ENCODE results near the gene IRAK3.
"Not testable (repeated sequence)": the region's sequence is repeated elsewhere in the genome, so short reads cannot be mapped to it uniquely, and the experiment has no call there.

The IRAK3 gene

DNA sequence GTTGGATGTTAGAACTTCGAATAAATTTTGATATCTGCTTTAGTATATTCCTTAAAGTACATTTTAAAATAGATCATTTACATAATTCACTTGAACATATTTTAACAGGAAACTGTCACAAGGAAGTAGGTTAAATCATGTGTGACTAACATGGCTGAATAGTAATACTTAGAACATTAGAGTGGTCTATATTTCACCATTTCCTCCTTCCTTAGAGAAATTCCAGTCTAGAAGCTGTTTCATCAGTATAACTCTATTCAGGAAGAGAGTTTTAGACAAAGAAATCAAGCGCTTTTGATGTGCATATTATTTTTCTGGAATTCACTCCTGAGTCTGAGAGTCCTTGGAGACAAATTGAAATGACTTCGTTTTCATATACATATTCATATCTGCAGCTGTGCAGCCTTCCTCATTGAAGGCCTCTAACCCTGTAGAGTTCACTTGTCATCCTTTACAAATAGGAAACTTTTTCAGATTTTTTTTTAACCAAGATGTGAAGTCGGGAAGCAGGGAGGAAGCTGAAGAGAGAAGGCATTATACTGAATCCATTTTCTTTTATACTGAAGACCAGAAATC is 28.4 kb downstream of the IRAK3 start:
- no peak for DNase-seq (ENCODE audit: low read depth)

DNA sequence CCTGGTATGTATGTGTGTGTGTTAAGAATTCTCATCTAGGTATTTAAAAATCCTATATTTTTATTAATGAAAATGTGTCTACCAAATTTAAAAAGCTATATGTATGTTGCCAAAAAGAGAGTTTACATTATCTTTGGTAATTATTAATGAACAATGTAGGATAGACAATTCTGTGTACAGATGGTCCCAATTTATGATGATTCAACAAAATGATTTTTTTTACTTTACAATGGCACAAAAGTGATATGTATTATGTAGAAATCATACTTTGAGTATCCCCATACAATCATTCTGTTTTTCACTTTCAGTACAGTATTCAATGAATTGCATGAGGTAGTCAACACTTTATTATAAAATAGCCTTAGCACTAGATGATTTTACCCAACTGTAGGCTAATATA is 39.4 kb downstream of the IRAK3 start:
- DNase-seq (ENCODE audit: low read depth): no peak

DNA sequence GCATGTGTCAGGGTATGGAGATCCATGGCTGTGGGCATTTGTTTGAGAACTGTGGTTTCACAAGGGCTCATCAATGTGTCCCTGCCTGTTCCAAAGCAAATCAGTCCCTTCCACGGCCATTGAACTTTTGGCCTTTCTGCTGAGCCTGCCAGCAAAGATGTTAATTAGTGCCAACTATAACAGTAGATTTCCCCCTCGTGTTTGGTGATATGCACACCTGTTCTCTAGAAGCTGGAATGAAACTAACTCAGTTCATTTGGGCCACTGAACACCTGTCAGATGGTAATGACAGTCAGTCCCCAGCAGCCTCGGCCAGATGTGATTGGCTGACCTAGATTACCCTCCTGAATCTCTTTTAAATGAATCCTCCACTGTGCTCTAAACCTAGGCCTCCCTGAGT is 43.2 kb downstream of the IRAK3 start:
- DNase-seq (ENCODE audit: low read depth): no peak

DNA sequence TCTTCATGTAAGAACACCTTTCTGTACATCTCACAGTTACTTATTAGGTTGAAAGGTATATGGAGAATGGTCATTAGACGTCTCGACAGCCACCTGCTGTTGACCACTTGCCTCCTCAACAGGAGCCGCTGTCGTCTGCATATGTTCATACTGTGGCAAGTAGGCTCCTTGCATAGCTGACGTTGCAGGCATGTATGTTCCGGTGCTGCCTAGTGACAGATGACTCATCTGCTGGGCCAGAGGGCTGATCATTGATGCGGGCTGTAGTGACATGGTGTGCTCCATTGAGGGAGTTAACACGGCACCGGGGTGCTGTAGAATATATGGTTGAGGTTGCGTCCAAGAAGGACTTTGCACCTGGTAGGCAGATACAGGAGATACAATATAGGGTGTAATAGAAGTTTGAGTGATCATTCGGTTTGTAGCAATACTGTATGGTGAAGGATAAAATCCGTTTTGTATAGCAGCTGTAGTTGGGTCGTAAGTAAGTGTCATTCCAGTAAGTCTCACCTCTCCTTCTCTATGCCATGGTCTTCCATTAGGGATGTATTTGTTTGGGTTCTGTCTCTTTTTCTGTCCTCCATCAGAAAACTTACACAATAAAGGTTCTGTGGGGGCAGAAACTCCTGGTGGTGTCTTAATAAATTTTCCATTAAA is 45.2 kb downstream of the IRAK3 start:
- DNase-seq (ENCODE audit: low read depth): peak; percentile 41

DNA sequence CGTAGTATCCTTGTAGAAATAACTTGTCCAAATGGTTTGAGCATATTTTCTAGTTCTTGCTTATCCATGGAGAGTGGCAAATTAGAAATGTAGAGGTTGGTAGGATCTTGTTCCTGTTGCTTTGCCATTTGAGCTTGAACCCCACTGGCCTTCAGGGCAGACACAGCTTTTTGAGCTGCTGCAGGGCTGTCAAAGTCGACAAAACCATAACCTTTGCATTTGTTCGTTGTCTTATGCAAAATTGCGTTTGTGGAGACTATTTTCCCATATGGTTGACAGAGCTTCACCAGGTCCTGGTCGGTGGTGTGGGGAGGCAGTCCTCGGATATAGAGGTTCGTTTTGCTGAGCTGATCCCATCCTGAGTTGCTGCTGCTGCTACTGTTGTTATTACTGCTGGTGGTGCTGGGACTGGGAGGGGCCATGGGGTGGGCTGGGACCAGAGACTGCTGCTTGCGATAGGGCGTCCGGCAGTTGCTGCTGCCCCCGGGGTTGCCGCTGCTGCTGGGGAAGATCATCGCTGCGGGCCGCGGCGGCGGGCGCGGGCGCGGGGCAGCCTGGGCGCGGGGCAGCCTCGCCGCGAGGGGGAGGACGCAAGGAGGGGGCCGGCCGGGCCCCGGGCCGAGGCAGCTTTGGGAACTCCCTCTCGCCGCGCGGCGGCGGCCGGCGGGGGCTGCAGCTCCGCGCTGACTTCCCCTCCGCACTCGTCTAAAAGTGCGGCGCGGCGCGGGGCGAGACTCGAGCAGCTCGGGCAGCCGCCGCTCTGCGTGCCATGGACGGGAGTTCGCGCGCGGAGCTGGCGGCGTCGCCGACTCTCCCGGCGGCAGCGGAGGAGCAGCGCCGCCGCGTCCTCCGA is 46.0 kb downstream of the IRAK3 start:
- DNase-seq (ENCODE audit: low read depth): peak; percentile 69

DNA sequence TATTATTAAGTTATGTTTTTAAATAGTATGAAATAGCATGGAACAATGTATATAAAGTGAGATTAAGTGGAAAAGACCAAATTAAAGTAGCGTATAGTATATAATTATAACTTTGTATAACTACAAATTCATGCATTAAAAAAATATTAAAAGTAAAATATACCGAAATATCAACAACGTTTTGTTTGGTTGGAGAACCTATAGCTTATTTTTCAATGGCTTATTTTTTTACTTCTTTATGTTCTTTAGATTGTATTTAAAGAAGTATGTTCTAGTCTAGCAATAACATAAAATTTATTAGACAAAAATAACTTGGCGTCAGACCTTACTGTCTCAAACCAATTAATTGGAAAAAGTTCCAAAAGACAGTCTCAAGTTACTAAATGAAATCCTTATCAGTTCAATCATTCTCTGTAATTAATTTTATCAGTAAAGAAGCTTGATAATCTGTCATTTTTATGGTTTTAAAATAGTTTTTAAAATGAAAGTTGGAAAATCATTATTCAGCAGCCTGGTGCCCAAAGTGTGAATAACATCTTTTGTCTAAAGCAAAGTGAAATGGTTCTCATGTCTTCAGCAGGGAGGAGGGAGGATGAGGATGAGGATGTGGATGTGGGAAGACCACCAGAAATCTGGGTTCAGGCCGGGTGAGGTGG is 46.7 kb downstream of the IRAK3 start:
- peak; percentile 23 for DNase-seq (ENCODE audit: low read depth)

DNA sequence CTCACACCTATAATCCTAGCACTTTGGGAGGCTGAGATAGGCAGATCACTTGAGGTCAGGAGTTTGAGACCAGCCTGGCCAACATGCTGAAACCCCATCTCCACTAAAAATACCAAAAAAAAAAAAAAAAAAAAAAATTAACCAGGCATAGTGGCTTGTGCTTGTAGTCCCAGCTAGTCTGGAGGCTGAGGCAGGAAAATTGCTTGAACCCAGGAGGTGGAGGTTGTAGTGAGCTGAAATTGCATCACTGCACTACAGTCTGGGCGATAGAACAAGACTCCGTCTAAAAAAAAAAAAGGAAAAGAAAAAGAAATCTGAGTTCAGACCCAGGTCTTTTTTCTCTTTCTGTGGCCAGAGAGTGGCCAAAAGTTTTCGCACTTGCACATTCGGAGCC is 47.3 kb downstream of the IRAK3 start:
- not testable (repeated sequence) for DNase-seq (ENCODE audit: low read depth)

DNA sequence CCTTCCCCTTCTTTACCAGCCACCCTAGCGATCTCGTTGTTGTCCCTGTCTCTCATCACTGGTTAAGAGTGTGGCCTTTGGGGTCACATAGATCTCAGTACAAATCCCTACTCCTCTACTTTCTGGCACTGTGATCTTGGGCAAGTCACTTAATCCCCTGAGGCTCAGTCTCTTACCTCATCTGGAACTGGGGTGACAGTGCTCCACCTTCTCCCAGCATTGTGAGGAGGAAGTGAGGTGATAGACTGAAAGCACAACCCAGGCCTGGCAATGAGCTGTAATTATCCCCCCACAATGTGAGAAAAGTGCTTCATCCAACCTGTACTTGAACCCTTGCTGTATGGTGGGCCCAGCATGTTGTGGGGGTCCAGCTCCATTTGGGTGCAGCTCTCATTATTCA is 48.0 kb downstream of the IRAK3 start:
- no peak for DNase-seq (ENCODE audit: low read depth)

DNA sequence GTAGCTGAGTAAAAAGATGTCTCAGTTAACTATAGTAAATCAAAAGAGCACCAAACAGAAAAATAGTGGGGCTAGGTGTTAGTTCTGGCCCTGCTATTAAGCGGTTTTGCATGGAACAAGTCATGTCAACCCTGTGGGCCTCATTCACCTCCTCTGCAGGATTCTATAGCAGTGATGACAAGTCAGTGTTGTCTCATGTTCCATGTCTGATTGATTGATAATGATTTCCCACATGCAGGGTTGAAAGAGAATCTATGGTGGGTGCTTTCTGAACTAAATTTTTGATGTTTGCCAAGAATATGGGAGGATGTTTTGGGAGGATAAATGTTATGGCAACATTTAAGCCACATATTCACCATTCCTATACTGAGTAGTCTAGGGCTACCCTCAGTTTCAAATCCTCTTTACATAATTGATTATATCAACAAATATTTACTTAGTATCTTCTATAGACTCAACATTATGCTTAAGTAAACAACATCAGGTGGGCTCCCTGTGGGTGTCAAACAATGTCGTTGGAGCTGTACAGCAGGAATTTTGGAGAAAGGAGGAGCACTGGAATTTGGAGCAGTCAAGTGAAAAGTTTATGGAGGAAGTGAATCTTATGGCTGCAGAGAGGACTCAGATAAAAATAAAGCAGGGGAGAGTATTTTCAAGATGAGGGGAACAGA is 48.6 kb downstream of the IRAK3 start:
- DNase-seq (ENCODE audit: low read depth): no peak

DNA sequence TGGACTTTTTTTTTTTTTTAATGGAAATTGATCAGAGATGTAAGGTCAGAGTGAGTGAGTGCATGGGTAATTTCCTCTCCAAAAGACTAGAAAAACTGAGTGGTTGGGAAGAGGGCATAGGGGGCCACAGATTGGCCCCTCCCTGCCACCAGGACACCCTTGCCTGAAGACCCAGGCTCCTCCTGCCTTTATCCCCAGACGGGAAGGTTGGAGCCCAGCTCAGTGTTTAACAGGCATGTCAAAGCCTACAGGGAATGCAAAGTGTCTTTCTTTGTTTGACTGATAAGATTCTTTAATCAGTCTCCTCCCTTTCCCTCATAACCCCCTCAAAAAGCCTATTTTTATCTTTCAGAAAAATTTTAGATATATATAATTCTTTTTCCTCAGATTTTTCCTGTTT is 50.3 kb downstream of the IRAK3 start:
- no peak for DNase-seq (ENCODE audit: low read depth)

DNA sequence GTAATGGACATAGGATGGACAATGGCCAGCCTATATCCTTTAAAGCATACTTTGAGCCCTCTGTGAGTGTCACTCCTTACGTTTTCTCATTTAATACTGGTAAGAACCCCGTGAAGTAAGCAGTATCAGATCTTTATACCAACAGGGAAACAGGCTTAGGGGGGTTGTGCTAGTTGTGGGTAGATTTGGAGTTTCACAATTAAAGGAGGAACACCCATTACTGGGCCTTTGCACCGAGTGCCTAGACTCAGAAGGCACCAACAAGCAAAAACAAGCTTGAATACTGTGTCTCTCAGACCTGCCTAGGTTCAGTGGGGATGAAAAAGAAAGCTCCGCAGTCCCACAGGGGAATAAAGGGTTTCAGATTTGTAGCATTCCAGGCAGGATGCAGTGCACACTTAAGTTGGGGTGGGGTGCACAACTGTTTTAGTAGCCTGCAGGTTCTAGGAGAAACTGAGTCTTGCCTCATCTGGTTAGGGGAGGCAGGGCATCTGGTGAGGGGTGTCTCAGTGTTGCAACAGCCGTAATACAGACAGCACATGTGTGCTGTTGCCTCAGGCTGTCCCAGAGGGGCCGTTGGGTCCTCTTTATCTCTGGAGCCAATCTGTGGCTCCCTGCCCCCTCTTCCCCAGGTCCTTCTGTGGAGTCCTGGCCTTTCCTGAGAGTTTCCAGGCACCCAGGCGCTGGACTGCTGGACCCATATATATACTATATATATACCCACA is 51.2 kb downstream of the IRAK3 start:
- no peak for DNase-seq (ENCODE audit: low read depth)

DNA sequence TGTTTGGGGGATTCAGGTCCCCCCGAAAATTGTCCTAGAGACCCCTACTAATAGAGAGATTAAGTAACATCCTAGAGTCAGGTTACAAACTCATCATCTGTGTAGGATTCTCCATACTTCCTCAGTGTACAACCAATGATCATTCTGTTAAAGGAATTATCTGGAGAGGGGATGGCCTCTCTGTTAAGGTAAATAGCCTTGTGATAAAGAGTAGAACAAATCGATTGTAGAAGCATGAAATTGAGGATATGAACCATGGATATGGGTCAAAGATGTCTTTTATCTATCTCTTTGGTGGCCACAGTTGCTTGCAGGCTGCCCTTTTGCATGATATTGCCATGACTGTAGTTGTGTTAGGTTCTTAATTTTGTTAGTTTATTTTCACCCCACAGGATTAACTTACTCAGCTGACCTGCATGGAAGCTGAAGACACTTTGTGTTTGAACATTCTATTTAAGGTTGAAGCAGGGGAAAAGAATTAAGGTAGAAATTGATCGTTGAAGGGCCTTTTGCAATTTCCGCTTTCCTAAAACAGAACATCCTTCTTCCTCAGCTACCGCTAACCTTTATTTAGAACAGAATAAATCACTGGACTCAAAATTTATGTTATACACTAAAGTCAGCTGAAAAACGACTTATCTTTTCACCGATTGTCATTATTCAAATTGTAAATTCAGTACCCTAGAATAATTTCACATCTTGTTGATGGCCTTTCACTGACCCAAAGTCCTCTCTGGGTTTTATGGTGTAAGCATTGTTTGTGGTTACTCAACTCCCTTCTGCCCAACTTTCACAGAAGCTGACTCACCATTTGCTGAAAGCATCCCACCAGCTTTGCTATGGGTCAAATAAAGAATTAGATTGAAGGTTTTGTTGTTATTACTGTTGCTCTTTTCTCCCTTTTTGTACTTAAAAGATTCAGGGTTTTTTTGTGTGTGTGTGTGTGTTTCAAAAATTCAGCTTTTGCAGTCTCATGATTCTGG is 52.3 kb downstream of the IRAK3 start:
- DNase-seq (ENCODE audit: low read depth): peak; percentile 86

DNA sequence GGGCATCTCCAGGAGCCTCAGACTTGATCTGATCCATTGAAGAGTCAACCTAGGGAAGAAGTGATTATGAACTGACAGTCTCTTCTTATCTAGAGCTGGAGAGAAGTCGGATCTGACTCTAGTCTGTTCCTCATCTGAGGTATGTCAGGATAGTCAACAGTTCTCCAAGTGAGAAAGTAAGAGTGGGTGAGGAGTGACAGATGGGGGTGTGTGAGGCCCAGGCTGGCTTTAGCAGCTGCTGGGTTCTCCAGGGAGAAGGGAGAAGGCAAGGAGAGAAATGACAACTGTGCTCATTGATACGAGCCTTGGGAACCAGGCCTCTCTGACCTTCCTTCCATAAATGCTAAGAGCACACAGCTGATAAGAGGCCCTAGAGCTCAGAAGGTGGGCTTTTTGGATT is 53.3 kb downstream of the IRAK3 start:
- no peak for DNase-seq (ENCODE audit: low read depth)

DNA sequence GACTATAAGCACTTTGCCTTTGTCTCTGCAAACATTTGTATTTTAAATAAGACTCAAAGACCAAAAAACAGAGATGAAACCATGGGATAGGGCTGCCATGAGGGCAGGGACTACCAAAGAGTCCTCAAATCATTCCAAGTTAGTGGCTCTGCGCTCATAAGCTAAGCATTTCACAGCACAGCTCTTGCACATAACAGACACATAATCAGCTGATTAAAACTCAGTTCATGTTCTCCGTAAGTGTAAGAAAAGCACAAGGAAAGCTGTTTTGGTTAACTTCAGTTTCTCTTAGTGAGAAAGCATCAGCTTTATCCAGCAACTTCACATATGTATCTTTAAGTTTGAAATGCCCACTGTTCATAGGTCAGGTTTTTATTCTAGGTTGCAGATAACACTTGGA is 54.9 kb downstream of the IRAK3 start:
- DNase-seq (ENCODE audit: low read depth): no peak

DNA sequence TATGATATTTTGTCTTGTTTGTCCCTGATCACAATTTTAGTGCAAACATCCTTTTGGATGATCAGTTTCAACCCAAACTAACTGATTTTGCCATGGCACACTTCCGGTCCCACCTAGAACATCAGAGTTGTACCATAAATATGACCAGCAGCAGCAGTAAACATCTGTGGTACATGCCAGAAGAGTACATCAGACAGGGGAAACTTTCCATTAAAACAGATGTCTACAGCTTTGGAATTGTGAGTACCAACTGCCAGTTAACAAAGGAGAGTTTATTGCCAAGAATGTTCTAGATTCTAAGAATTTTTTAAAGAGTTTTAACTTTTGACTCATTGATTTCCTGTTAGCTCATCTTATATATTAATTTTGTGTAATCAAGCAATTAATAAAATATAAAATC is 55.4 kb downstream of the IRAK3 start:
- peak; percentile 38 for DNase-seq (ENCODE audit: low read depth)

DNA sequence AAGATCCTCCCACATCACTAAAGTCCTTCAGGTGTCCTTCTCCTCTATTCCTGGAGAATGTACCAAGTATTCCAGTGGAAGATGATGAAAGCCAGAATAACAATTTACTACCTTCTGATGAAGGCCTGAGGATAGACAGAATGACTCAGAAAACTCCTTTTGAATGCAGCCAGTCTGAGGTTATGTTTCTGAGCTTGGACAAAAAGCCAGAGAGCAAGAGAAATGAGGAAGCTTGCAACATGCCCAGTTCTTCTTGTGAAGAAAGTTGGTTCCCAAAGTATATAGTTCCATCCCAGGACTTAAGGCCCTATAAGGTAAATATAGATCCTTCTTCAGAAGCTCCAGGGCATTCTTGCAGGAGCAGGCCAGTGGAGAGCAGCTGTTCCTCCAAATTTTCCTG is 58.7 kb downstream of the IRAK3 start:
- no peak for DNase-seq (ENCODE audit: low read depth)

DNA sequence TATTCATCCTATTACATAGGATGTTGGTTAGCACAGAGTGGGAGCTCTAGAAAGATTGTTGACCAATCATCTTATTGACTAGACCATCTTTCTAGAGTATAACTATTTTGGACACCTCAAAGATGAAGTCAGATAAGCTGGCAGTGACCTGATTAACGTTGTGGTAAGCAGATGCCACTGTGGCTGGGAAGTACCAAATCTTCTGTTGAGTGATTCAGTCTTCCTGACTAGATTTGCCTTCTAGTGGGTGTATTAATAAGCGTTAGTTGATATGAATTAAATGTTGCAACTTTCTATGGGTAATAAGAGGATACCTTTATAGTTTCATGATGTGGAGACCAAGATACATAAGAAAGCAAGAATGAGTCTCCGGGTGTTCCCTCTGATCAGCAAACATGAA is 62.0 kb downstream of the IRAK3 start:
- DNase-seq (ENCODE audit: low read depth): no peak

DNA sequence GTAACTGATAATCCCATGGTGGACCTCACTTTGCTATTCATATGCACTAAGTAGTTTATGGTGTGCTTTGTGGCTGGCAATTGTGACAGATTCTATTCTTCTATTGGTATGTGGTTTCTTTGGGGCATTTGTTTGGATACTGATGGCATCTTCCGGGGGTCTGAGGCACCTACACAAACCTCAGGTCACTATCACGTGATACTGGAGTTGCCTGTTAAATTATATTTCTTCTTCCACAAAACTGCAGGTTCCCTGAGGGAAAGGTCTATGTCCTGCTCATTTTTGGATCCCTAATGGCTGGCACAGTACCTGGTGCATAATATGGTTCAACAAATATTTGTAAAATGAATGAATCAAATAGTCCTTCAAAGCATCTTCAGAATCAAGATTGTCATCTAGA is 63.8 kb downstream of the IRAK3 start:
- no peak for DNase-seq (ENCODE audit: low read depth)

DNA sequence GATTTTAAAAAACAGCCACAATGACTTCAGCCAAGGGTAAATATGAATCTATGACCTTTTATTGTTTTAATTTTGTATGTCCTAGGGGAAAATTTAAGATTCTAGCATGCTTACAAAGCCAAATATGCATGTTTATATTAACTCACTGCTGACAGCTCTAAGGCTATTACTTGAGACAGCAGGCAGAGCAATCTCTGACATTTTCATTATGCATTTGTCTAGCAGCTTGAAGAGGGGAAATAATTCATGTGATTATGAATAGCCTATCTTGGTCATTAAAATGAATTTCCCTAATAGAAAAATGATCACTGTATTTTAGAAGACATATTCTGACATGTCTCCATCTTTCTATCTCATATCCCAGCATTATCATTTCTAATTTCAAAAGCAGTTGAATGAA is 66.7 kb downstream of the IRAK3 start:
- DNase-seq (ENCODE audit: low read depth): no peak

DNA sequence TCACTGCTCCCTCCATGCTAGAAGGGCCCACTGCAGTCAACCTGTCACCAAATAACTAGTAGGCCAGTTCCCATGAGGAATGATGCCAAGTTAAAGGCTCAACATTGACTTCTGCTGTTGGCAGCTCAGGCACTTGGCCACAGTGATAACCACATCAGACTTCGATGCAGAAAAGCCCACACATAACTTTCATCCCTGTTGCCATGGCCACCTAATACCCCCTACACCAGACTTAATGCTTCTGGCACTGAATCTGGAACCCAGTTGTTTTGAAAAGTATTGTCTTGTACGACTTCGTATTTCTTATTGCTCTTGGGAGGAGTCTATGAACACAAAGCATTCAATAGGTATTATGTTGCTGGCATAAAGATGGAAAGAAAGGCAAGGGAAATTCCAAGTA is 69.0 kb downstream of the IRAK3 start:
- DNase-seq (ENCODE audit: low read depth): no peak

All from EH (cell line).